NK-92 (cell line): ENCODE results near the gene TMEM33.

ENCODE experiments used
- DNase-seq: peaks from one replicate; lab custom pipeline; 2025; ENCODE audit not compliant: unreplicated experiment; lab: John Stamatoyannopoulos, UW

The TMEM33 gene

DNA sequence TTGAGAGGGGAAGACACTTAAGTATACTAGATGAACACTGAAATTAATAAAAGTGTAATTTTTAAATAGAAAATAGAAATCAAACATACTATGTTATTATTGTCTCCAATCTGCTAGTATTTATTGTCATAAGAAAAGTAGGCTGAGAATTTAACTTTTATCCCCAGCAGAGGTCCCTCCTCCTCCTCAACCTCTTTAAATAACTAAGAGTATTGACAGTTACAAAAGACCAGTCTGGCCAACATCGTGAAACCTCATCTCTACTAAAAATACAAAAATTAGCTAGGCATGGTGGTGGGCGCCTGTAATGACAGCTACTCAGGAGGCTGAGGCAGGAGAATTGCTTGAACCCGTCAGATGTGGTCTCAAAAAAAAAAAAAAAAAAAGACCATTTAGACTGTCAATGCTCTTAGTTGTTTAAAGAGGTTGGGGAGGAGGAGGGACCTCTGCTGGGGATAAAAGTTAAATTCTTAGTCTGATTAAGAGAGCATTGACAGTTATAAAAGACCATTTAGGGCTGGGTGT lies 59.3 kb downstream of the TMEM33 start:
- no peak for DNase-seq

DNA sequence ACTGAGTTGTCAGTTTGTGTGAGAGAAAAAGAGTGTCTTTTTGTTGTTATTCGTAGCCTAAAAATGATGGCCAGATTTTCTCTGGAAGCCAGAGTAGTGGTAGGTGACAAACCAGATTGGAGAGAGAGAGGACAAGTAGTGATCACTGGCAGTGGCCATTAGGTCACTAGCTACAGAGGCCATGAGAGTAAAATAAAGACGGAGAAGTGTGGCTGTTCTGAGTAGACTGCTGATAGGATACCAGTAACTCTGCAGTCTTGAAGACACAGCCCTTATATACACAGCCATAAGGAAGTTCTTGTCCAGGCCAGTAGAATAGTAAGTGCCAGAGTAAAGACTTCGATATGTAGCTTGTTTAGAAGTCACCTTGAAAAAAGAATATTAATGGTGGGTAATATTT lies 62.8 kb downstream of the TMEM33 start:
- no peak for DNase-seq

DNA sequence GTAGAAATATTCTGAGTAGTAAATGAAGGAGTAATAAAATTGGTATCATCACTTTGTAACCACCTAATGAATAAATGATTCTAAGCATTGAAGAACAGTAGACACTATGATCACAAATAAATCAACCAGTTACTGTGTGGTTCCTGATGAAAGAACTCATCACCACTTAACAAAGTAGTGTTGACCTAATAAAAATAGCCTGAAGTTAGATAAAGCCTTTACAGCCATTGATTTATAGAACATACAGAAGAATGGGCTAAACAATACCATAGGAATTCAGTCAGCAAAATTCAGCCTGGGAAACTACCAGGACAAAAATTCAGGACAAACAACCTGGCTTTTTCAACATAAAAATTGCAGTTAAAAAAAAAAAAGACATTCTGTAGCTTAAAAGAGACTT lies 64.1 kb downstream of the TMEM33 start:
- DNase-seq: no peak

GRCh38 chr4:42008011-42008786 lies 73.0 kb downstream of the TMEM33 start:
- DNase-seq: no peak
